ENCODE results near the gene APBB1IP.
"Not testable (repeated sequence)": the region's sequence is repeated elsewhere in the genome, so short reads cannot be mapped to it uniquely, and the experiment has no call there.

The APBB1IP gene

GRCh38 chr10:26593896-26594295 lies 155.8 kb downstream of the APBB1IP start:
- Histone ChIP-seq H3K79me2 (ENCODE audit: insufficient read depth, low read length) (no peaks in the 10 kb centered on the region), H3K4me2 (ENCODE audit: low read depth, low read length, poor library complexity, severe bottlenecking) (no peak overlapping the region), H3K27me3 (ENCODE audit: low read length) (no peaks in the 10 kb centered on the region), H3K36me3 (ENCODE audit: low read length) (no peaks in the 10 kb centered on the region), H3K27ac (ENCODE audit: low read depth, low read length) (no peak overlapping the region), H2AFZ (ENCODE audit: low read depth, low read length, severe bottlenecking) (no peak overlapping the region), H4K20me1 (ENCODE audit: low read depth, low read length) (no peaks in the 10 kb centered on the region), H3K9me2 (replicated peaks; ENCODE audit: insufficient read depth, low read length) (no peaks in the 10 kb centered on the region), H3F3A (ENCODE audit: insufficient read depth) (no peaks in the 10 kb centered on the region), H3K9me3 (ENCODE audit: insufficient read depth, low read length) (no peaks in the 10 kb centered on the region), H3K4me3 (ENCODE audit: insufficient read depth, low read length, poor library complexity, severe bottlenecking) (no peak overlapping the region), H3K9ac (ENCODE audit: low read length) (no peak overlapping the region)
- TF ChIP-seq EZH2phosphoT487 (conservative IDR thresholded peaks at IDR 0.05; ENCODE audit: low read length) (no peak), CTCF (IDR thresholded peaks at IDR 0.05; ENCODE audit: insufficient read depth, low read length, poor library complexity, severe bottlenecking) (no peak)

GRCh38 chr10:26603283-26603682 lies 165.1 kb downstream of the APBB1IP start:
- H3K36me3 ChIP-seq (ENCODE audit: low read length); H3K9me3 ChIP-seq (ENCODE audit: insufficient read depth, low read length); H3K4me2 ChIP-seq (ENCODE audit: low read depth, low read length, poor library complexity, severe bottlenecking); H3K27me3 ChIP-seq (ENCODE audit: low read length); H2AFZ ChIP-seq (ENCODE audit: low read depth, low read length, severe bottlenecking); H3F3A ChIP-seq (ENCODE audit: insufficient read depth); H3K79me2 ChIP-seq (ENCODE audit: insufficient read depth, low read length); H4K20me1 ChIP-seq (ENCODE audit: low read depth, low read length); H3K27ac ChIP-seq (ENCODE audit: low read depth, low read length); H3K9ac ChIP-seq (ENCODE audit: low read length); H3K9me2 ChIP-seq (replicated peaks; ENCODE audit: insufficient read depth, low read length); H3K4me3 ChIP-seq (ENCODE audit: insufficient read depth, low read length, poor library complexity, severe bottlenecking): not testable (repeated sequence)

GRCh38 chr10:26604320-26605093 lies 166.4 kb downstream of the APBB1IP start:
- not testable (repeated sequence) for H3K4me3 ChIP-seq (ENCODE audit: insufficient read depth, low read length, poor library complexity, severe bottlenecking); H3K9me3 ChIP-seq (ENCODE audit: insufficient read depth, low read length); H2AFZ ChIP-seq (ENCODE audit: low read depth, low read length, severe bottlenecking); H3K27me3 ChIP-seq (ENCODE audit: low read length); H4K20me1 ChIP-seq (ENCODE audit: low read depth, low read length); H3K9ac ChIP-seq (ENCODE audit: low read length); H3K36me3 ChIP-seq (ENCODE audit: low read length); H3K4me2 ChIP-seq (ENCODE audit: low read depth, low read length, poor library complexity, severe bottlenecking); H3K9me2 ChIP-seq (replicated peaks; ENCODE audit: insufficient read depth, low read length); H3K79me2 ChIP-seq (ENCODE audit: insufficient read depth, low read length); H3K27ac ChIP-seq (ENCODE audit: low read depth, low read length); H3F3A ChIP-seq (ENCODE audit: insufficient read depth)

- TF ChIP-seq CTCF (IDR thresholded peaks at IDR 0.05; ENCODE audit: insufficient read depth, low read length, poor library complexity, severe bottlenecking) = peak; percentile 31
- H3K9ac ChIP-seq (ENCODE audit: low read length); H3K79me2 ChIP-seq (ENCODE audit: insufficient read depth, low read length); H2AFZ ChIP-seq (ENCODE audit: low read depth, low read length, severe bottlenecking); H3K4me2 ChIP-seq (ENCODE audit: low read depth, low read length, poor library complexity, severe bottlenecking); H3K27me3 ChIP-seq (ENCODE audit: low read length); H3K9me3 ChIP-seq (ENCODE audit: insufficient read depth, low read length); H3K9me2 ChIP-seq (replicated peaks; ENCODE audit: insufficient read depth, low read length); H3K27ac ChIP-seq (ENCODE audit: low read depth, low read length); H3F3A ChIP-seq (ENCODE audit: insufficient read depth); H3K4me3 ChIP-seq (ENCODE audit: insufficient read depth, low read length, poor library complexity, severe bottlenecking); H4K20me1 ChIP-seq (ENCODE audit: low read depth, low read length); H3K36me3 ChIP-seq (ENCODE audit: low read length): not testable (repeated sequence)
Observed at GRCh38 chr10:26606389-26606877, 168.3 kb downstream of the APBB1IP start.
